ENCODE measurements around the gene SMIM24. TPM values are rescaled to one million over a fixed set of nuclear protein-coding genes. Genes with fewer than 3 reads are reported as not detected.

SMIM24 gene
- total and polyA plus RNA-seq, 9 of the 15 experiments (the other 6 are each of a cell fraction or from before 2014, with no cell fraction given): 0.45 to 12.3 (median 1.4) TPM; not detected in 1

DNA sequence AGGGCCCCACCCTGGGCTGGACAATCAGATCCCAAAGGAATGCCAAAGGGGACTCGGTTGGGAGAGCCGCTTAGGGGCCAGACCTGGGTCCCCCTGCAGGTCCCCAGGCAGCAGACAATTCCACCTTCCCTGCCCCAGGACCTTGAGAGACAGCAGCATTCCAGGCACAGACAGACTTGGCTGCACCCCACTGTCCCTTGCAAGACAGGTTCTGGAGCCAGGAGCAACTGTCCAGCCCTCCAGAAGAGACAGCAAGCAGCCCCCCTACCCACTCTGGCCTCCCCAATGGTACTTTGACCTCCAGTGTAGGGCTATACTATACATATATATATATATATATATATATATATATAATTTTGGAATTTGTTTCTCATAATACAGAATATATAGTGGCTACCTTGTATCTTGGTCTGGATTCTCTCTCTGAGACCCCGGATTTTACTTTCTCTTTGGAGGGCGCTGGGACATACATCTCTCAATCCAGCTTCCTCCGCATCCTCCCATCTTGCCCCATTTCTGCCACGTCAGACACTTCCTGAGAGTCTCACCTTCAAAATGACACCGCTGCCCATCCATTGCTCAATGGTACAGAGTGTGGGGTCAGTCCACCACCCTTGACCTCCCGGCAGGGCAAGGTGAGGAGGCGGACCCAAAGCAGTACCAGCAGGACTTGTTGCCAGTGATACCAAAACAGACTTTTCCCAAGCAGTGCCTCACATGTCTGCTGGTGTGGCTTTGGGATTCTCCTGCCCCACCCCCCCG lies 12.7 kb downstream of the SMIM24 start (continued):
- TF ChIP-seq, protein P1, sequence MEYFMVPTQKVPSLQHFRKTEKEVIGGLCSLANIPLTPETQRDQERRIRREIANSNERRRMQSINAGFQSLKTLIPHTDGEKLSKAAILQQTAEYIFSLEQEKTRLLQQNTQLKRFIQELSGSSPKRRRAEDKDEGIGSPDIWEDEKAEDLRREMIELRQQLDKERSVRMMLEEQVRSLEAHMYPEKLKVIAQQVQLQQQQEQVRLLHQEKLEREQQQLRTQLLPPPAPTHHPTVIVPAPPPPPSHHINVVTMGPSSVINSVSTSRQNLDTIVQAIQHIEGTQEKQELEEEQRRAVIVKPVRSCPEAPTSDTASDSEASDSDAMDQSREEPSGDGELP (CRISPR knock-in tag; IDR thresholded peaks at IDR 0.05; ENCODE audit: borderline replicate concordance): no peak
- peak; percentile 18 for TF ChIP-seq POLR2B (IDR thresholded peaks at IDR 0.05; ENCODE audit: low read depth, partially characterized antibody)
- TF ChIP-seq BRCA1 (IDR thresholded peaks at IDR 0.05): no peak
- no peak for TF ChIP-seq BRCA1 (CRISPR knock-in tag; IDR thresholded peaks at IDR 0.05)
- TF ChIP-seq POLR2A (conservative IDR thresholded peaks at IDR 0.05): 0 out of 2 replicates have a peak, but pooled peaks have one; percentile 46
- TF ChIP-seq POLR2G (IDR thresholded peaks at IDR 0.05; ENCODE audit: low read depth, low read length): peak; percentile 32; the same call in 1 of the 2 replicates
- 0 out of 2 replicates have a peak, but pooled peaks have one; percentile 38 for TF ChIP-seq XRCC5 (IDR thresholded peaks at IDR 0.05; ENCODE audit: low read depth, low read length)
- no peak for TF ChIP-seq ZNF41 (CRISPR knock-in tag; conservative IDR thresholded peaks at IDR 0.05)
- TF ChIP-seq SNIP1 (IDR thresholded peaks at IDR 0.05; ENCODE audit: low read depth): no peak
- TF ChIP-seq WHSC1 (IDR thresholded peaks at IDR 0.05; ENCODE audit: low read length): no peak
- no peak for TF ChIP-seq ZNF3 (CRISPR knock-in tag; IDR thresholded peaks at IDR 0.05)
- TF ChIP-seq NR2C1 (IDR thresholded peaks at IDR 0.05): peak; percentile 36; the same call in 1 of the 2 replicates
- no peak for TF ChIP-seq NR2C1 (tag; IDR thresholded peaks at IDR 0.05)
- TF ChIP-seq, protein P2, sequence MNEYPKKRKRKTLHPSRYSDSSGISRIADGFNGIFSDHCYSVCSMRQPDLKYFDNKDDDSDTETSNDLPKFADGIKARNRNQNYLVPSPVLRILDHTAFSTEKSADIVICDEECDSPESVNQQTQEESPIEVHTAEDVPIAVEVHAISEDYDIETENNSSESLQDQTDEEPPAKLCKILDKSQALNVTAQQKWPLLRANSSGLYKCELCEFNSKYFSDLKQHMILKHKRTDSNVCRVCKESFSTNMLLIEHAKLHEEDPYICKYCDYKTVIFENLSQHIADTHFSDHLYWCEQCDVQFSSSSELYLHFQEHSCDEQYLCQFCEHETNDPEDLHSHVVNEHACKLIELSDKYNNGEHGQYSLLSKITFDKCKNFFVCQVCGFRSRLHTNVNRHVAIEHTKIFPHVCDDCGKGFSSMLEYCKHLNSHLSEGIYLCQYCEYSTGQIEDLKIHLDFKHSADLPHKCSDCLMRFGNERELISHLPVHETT (CRISPR knock-in tag; conservative IDR thresholded peaks at IDR 0.05 in 1 of 2, IDR thresholded peaks at IDR 0.05 in 1 of 2): no peak
- TF ChIP-seq CBX5 (IDR thresholded peaks at IDR 0.05; ENCODE audit: borderline replicate concordance, low read depth): peak; percentile 93
- peak; percentile 36 to 37; a peak in 1 of 4 replicates for TF ChIP-seq TRIM24 (IDR thresholded peaks at IDR 0.05)
- TF ChIP-seq, protein P3, sequence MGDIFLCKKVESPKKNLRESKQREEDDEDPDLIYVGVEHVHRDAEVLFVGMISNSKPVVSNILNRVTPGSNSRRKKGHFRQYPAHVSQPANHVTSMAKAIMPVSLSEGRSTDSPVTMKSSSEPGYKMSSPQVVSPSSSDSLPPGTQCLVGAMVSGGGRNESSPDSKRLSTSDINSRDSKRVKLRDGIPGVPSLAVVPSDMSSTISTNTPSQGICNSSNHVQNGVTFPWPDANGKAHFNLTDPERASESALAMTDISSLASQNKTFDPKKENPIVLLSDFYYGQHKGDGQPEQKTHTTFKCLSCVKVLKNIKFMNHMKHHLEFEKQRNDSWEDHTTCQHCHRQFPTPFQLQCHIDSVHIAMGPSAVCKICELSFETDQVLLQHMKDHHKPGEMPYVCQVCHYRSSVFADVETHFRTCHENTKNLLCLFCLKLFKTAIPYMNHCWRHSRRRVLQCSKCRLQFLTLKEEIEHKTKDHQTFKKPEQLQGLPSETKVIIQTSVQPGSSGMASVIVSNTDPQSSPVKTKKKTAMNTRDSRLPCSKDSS (IDR thresholded peaks at IDR 0.05; ENCODE audit: low read depth, partially characterized antibody): peak; percentile 74
- peak; percentile 51; the same call in 1 of the 2 replicates for TF ChIP-seq CBX1 (IDR thresholded peaks at IDR 0.05; ENCODE audit: low read depth)
- TF ChIP-seq MXI1 (IDR thresholded peaks at IDR 0.05; ENCODE audit: low read depth, low read length): no peak
- TF ChIP-seq ZNF583 (CRISPR knock-in tag; IDR thresholded peaks at IDR 0.05): no peak
- no peak for TF ChIP-seq CTBP1 (IDR thresholded peaks at IDR 0.05; ENCODE audit: borderline replicate concordance)
- TF ChIP-seq HMG20A (CRISPR knock-in tag; conservative IDR thresholded peaks at IDR 0.05): no peak
- TF ChIP-seq, protein P4, sequence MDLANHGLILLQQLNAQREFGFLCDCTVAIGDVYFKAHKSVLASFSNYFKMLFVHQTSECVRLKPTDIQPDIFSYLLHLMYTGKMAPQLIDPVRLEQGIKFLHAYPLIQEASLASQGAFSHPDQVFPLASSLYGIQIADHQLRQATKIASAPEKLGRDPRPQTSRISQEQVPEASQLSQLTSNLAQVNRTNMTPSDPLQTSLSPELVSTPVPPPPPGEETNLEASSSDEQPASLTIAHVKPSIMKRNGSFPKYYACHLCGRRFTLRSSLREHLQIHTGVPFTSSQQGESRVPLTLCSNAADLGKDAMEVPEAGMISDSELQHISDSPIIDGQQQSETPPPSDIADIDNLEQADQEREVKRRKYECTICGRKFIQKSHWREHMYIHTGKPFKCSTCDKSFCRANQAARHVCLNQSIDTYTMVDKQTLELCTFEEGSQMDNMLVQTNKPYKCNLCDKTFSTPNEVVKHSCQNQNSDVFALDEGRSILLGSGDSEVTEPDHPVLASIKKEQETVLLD (IDR thresholded peaks at IDR 0.05): no peak
